Endodermal cell (in vitro differentiated cells): Measurements from ENCODE around the gene SENP1. TPM values are rescaled to one million over a fixed set of nuclear protein-coding genes. Genes with fewer than 3 reads are reported as not detected.

Experiments
- DNase-seq: peaks from one replicate; pipeline ENCODE4 v3.0.0-alpha.2; 2017
- H3K27ac ChIP-seq: 2 replicates; pipeline ENCODE4 v1.5.1; 2013; ENCODE audit warnings: mild to moderate bottlenecking, low read depth, low read length, moderate library complexity
- H3K27me3 ChIP-seq: 2 replicates; pipeline ENCODE4 v1.6.1; 2013; ENCODE audit warnings: mild to moderate bottlenecking, low read length, moderate library complexity; ENCODE audit not compliant: insufficient read depth, control insufficient read depth, poor library complexity, severe bottlenecking
- H3K36me3 ChIP-seq: 2 replicates; pipeline ENCODE4 v1.7.0; 2013; ENCODE audit warnings: mild to moderate bottlenecking, low read length, moderate library complexity; ENCODE audit not compliant: control insufficient read depth, insufficient read depth
- H3K4me1 ChIP-seq: one replicate; pipeline ENCODE4 v1.7.0; 2013; ENCODE audit warnings: low read length; ENCODE audit not compliant: control insufficient read depth, insufficient read depth
- H3K4me3 ChIP-seq: 2 replicates; pipeline ENCODE4 v1.5.1; 2013; ENCODE audit warnings: mild to moderate bottlenecking, low read length, moderate library complexity
- H3K9ac ChIP-seq: 2 replicates; pipeline ENCODE4 v1.6.1; 2013; ENCODE audit warnings: mild to moderate bottlenecking, low read length, moderate library complexity; ENCODE audit not compliant: poor library complexity, severe bottlenecking; ENCODE audit errors: extremely low read depth
- H3K9me3 ChIP-seq: 2 replicates; pipeline ENCODE4 v1.6.1; 2013; ENCODE audit warnings: mild to moderate bottlenecking, low read length, moderate library complexity; ENCODE audit not compliant: control insufficient read depth
- H3K27ac Mint-ChIP-seq: 2 replicates; pipeline ENCODE4 v1.8.0; 2020; ENCODE audit warnings: mixed read lengths
- H3K27me3 Mint-ChIP-seq: 2 replicates; pipeline ENCODE4 v1.8.0; 2021; ENCODE audit warnings: mild to moderate bottlenecking, mixed read lengths; ENCODE audit not compliant: insufficient read depth
- H3K36me3 Mint-ChIP-seq: 2 replicates; pipeline ENCODE4 v1.8.0; 2020; ENCODE audit warnings: low read depth, mixed read lengths
- H3K4me1 Mint-ChIP-seq: 2 replicates; pipeline ENCODE4 v1.8.0; 2020; ENCODE audit warnings: mixed read lengths
- H3K4me3 Mint-ChIP-seq: 2 replicates; pipeline ENCODE4 v1.8.0; 2020; ENCODE audit warnings: mild to moderate bottlenecking, moderate library complexity, mixed read lengths
- H3K9me3 Mint-ChIP-seq: 2 replicates; pipeline ENCODE4 v1.8.0; 2020; ENCODE audit warnings: mild to moderate bottlenecking, mixed read lengths
- CTCF ChIP-seq: fragments of 200-600 bp; sonication (generic); conservative IDR thresholded peaks from 2 replicates; pipeline ENCODE4 v1.5.0; 2021; ENCODE audit warnings: antibody characterized with exemption, mild to moderate bottlenecking
- WGBS, 2 experiments: methylation state at CpG; one replicate each; pipeline versions ENCODE4 v1.1.5 to v1.1.7; 2013; ENCODE audit warnings: missing lambda C conversion rate in 2 of 2, mixed read lengths in 1 of 2; ENCODE audit not compliant: insufficient coverage in 1 of 2, insufficient read length in 1 of 2; 5-methylcytosine and 5-hydroxymethylcytosine counted together
- total RNA-seq, 2 donors: library from RNA; stranded (reverse); fragmentation: NEBNext Ultra II Directional in 1 of 2; extraction: Animal tissue kit (Norgen Biotek cat#: 25700) in 1 of 2; gene quantifications; 2 replicates in 1 of 2; 3 replicates in 1 of 2; pipeline ENCODE4 v1.2.1, GENCODE V29; 2021

SENP1 gene
- total RNA-seq, 2 donors from 2014 or later: 30.6 to 39.6 TPM

GRCh38 chr12:48043771-48044170 is 62.1 kb downstream of the SENP1 start:
- Histone ChIP-seq H3K36me3 (peaks cover 47% of the 10 kb centered on the region), H3K9me3 (no peaks in the 10 kb centered on the region), H3K27ac (no peak overlapping the region), H3K27me3 (no peaks in the 10 kb centered on the region), H3K4me3 (no peak overlapping the region), H3K9ac (no peak overlapping the region), H3K4me1 (no peaks in the 10 kb centered on the region)
- H3K9me3 Mint-ChIP-seq: no peaks in the 10 kb centered on the region
- 92 to 100% methylated on average over 1 to 2 of the region's 4 CpGs for WGBS, 2 experiments
- H3K4me1 Mint-ChIP-seq: no peaks in the 10 kb centered on the region
- DNase-seq: no peak
- H3K27me3 Mint-ChIP-seq: peaks cover 23% of the 10 kb centered on the region
- no peak overlapping the region for H3K4me3 Mint-ChIP-seq
- H3K36me3 Mint-ChIP-seq: peaks cover 35% of the 10 kb centered on the region
- H3K27ac Mint-ChIP-seq: no peak overlapping the region
- no peak for TF ChIP-seq CTCF

DNA sequence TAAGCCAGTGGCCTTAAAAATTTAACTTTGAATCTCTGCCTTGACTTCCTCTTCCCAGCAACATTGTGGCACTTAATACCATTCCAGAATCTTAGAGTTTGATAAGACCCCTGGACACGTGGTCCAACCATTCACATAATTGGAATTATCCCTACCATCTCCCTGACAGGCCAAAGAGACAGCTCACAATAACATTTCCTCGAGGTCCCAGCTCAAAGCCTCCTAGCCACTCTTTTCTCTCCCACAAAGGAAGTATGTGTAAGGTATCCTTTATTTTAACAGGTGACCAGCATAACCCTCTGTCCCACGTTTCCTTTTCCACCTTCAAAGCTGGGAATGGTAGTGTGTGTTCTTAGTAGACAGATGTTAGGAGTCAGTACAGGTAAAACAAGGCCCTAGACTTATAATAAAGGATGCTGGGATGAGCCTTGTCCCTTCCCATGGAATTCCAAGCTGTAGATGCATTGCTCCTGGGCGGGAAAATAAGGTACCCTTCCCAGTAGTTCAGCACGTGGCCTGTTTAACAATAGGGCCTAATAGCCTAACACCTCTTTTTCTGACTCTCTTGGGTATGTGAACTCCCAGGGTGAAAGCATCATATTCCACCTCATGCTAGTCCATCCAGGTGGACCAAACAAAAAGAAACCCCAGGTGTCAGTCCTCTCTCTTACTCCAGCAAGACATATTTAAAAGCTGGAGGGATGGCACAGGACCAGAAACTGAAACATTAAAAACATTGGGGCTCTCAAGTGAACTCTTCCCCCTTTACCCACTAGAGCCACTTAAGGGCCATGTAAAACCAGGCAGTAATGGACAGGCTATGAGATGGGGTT is 64.1 kb downstream of the SENP1 start:
- H3K4me3 Mint-ChIP-seq: no peak overlapping the region
- Histone ChIP-seq H3K4me3 (no peak overlapping the region), H3K4me1 (peaks cover 5% of the 10 kb centered on the region), H3K36me3 (peaks cover 33% of the 10 kb centered on the region), H3K27ac (no peak overlapping the region), H3K9ac (no peak overlapping the region), H3K9me3 (no peaks in the 10 kb centered on the region), H3K27me3 (no peaks in the 10 kb centered on the region)
- no peak for DNase-seq
- peaks cover 26% of the 10 kb centered on the region for H3K36me3 Mint-ChIP-seq
- H3K27ac Mint-ChIP-seq: no peak overlapping the region
- 85 to 100% methylated on average over 2 to 4 of the region's 5 CpGs for WGBS, 2 experiments
- no peak for TF ChIP-seq CTCF
- H3K4me1 Mint-ChIP-seq: peaks cover 13% of the 10 kb centered on the region
- H3K9me3 Mint-ChIP-seq: no peaks in the 10 kb centered on the region
- H3K27me3 Mint-ChIP-seq: peaks cover 37% of the 10 kb centered on the region

DNA sequence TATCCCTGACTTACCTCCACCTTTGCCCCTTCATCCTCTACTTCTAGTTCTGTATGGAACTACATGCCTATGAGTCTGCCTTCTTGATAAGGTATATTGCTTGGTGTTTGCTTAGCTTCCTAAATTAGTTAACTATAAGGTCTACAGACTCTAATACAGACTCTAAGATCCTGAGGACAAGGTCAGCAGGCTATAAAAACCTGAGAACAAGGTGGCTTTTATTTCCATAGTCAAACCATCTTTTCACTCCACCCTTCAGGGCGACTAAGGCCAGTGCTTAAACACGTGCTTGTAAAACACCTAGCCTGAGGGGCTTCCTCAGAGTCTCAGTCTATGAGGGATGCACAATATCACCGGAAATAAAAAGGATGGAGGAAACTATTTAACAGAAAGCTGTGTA is 65.5 kb downstream of the SENP1 start:
- no peak overlapping the region for H3K4me3 Mint-ChIP-seq
- WGBS, 2 experiments: 84 to 100% methylated on average over 1 to 3 of the region's 3 CpGs
- DNase-seq: no peak
- H3K9ac ChIP-seq: no peak overlapping the region
- H3K27me3 Mint-ChIP-seq: peaks cover 52% of the 10 kb centered on the region
- no peak for TF ChIP-seq CTCF
- peaks cover 15% of the 10 kb centered on the region for H3K4me1 Mint-ChIP-seq
- no peak overlapping the region for H3K4me3 ChIP-seq
- H3K27me3 ChIP-seq: no peaks in the 10 kb centered on the region
- no peak overlapping the region for H3K27ac Mint-ChIP-seq
- H3K36me3 Mint-ChIP-seq: peaks cover 13% of the 10 kb centered on the region
- no peak overlapping the region for H3K27ac ChIP-seq
- peaks cover 6% of the 10 kb centered on the region for H3K4me1 ChIP-seq
- H3K9me3 Mint-ChIP-seq: no peaks in the 10 kb centered on the region
- H3K36me3 ChIP-seq: peaks cover 18% of the 10 kb centered on the region
- H3K9me3 ChIP-seq: no peaks in the 10 kb centered on the region
